Measurements from ENCODE around the gene TFEB. TPM values are rescaled to one million over a fixed set of nuclear protein-coding genes. Genes with fewer than 3 reads are reported as not detected.

TFEB gene
- total and polyA plus RNA-seq, 10 of the 15 experiments (the other 5 are each of a cell fraction or from before 2014, with no cell fraction given) = 0.84 to 108 (median 60.8) TPM

- TF ChIP-seq, protein P1, sequence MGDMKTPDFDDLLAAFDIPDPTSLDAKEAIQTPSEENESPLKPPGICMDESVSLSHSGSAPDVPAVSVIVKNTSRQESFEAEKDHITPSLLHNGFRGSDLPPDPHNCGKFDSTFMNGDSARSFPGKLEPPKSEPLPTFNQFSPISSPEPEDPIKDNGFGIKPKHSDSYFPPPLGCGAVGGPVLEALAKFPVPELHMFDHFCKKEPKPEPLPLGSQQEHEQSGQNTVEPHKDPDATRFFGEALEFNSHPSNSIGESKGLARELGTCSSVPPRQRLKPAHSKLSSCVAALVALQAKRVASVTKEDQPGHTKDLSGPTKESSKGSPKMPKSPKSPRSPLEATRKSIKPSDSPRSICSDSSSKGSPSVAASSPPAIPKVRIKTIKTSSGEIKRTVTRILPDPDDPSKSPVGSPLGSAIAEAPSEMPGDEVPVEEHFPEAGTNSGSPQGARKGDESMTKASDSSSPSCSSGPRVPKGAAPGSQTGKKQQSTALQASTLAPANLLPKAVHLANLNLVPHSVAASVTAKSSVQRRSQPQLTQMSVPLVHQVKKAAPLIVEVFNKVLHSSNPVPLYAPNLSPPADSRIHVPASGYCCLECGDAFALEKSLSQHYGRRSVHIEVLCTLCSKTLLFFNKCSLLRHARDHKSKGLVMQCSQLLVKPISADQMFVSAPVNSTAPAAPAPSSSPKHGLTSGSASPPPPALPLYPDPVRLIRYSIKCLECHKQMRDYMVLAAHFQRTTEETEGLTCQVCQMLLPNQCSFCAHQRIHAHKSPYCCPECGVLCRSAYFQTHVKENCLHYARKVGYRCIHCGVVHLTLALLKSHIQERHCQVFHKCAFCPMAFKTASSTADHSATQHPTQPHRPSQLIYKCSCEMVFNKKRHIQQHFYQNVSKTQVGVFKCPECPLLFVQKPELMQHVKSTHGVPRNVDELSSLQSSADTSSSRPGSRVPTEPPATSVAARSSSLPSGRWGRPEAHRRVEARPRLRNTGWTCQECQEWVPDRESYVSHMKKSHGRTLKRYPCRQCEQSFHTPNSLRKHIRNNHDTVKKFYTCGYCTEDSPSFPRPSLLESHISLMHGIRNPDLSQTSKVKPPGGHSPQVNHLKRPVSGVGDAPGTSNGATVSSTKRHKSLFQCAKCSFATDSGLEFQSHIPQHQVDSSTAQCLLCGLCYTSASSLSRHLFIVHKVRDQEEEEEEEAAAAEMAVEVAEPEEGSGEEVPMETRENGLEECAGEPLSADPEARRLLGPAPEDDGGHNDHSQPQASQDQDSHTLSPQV (IDR thresholded peaks at IDR 0.05) = peak; percentile 86
- TF ChIP-seq SMARCA5 (IDR thresholded peaks at IDR 0.05) = peak; percentile 49; the same call in 1 of the 2 replicates
- peak; percentile 82; the same call in 1 of the 2 replicates for TF ChIP-seq ESRRA (IDR thresholded peaks at IDR 0.05; ENCODE audit: low read length)
- 0 out of 2 replicates have a peak, but pooled peaks have one; percentile 23 for TF ChIP-seq TARDBP (IDR thresholded peaks at IDR 0.05; ENCODE audit: borderline replicate concordance)
- 0 out of 2 replicates have a peak, but pooled peaks have one; percentile 26 for TF ChIP-seq TCF3 (IDR thresholded peaks at IDR 0.05; ENCODE audit: borderline replicate concordance, insufficient read depth, low read depth, low read length)
- peak; percentile 96 for TF ChIP-seq SMC3 (IDR thresholded peaks at IDR 0.05; ENCODE audit: borderline replicate concordance, low read length)
- TF ChIP-seq CEBPZ (IDR thresholded peaks at IDR 0.05; ENCODE audit: low read depth, low read length) = no peak
- no peak for TF ChIP-seq CBX3 (IDR thresholded peaks at IDR 0.05; ENCODE audit: borderline replicate concordance, low read depth)
- TF ChIP-seq EGR1 (IDR thresholded peaks at IDR 0.05; ENCODE audit: borderline replicate concordance in 1 of 2, low read depth in 2 of 2, low read length in 2 of 2) = peak; percentile 47 to 99
- TF ChIP-seq ZSCAN29 (IDR thresholded peaks at IDR 0.05) = 0 out of 2 replicates have a peak, but pooled peaks have one; percentile 25
- TF ChIP-seq MEF2A (IDR thresholded peaks at IDR 0.05; ENCODE audit: insufficient read depth, low read depth, low read length) = peak; percentile 76
- TF ChIP-seq SP1 (IDR thresholded peaks at IDR 0.05; ENCODE audit: low read depth, low read length) = peak; percentile 64
- TF ChIP-seq CHD2 (IDR thresholded peaks at IDR 0.05; ENCODE audit: borderline replicate concordance, low read depth, low read length) = peak; percentile 71
- no peak for TF ChIP-seq BMI1 (IDR thresholded peaks at IDR 0.05; ENCODE audit: borderline replicate concordance)
- TF ChIP-seq BACH1 (IDR thresholded peaks at IDR 0.05; ENCODE audit: borderline replicate concordance) = peak; percentile 53; the same call in 1 of the 2 replicates
- TF ChIP-seq, protein P2, sequence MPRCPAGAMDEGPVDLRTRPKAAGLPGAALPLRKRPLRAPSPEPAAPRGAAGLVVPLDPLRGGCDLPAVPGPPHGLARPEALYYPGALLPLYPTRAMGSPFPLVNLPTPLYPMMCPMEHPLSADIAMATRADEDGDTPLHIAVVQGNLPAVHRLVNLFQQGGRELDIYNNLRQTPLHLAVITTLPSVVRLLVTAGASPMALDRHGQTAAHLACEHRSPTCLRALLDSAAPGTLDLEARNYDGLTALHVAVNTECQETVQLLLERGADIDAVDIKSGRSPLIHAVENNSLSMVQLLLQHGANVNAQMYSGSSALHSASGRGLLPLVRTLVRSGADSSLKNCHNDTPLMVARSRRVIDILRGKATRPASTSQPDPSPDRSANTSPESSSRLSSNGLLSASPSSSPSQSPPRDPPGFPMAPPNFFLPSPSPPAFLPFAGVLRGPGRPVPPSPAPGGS (IDR thresholded peaks at IDR 0.05; ENCODE audit: borderline replicate concordance, insufficient read depth, low read depth, low read length, poor library complexity, severe bottlenecking) = peak; percentile 31
- TF ChIP-seq NFYB (IDR thresholded peaks at IDR 0.05; ENCODE audit: insufficient read depth, low read depth, low read length) = no peak
Observed at GRCh38 chr6:41779788-41780550, 44.6 kb upstream of the TFEB start, which contains the start of gene FRS3 (continued).

All from GM12878 (cell line).